ENCODE data around the gene DDO.
A peak's percentile ranks its signal among the peaks of the same experiment; 100 is the strongest.
"Not testable (repeated sequence)": the region's sequence is repeated elsewhere in the genome, so short reads cannot be mapped to it uniquely, and the experiment has no call there.

Gene DDO

GRCh38 chr6:110415086-110415916, at the start of gene DDO:
TSS of gene DDO (minus strand) at chr6:110415575. CDS start at chr6:110413462, 2,113 bp downstream.
- DNase-seq (ENCODE audit: low read depth in 2 of 2): no peak

- DNase-seq (ENCODE audit: low read depth in 2 of 2): no peak
Measured at GRCh38 chr6:110462884-110463481, 47.6 kb upstream of the DDO start.

- no peak for DNase-seq (ENCODE audit: low read depth in 2 of 2)
Measured at GRCh38 chr6:110461376-110461775, 46.0 kb upstream of the DDO start.

GRCh38 chr6:110459137-110459536, 43.8 kb upstream of the DDO start:
- DNase-seq (ENCODE audit: low read depth in 2 of 2): no peak

- no peak for DNase-seq (ENCODE audit: low read depth in 2 of 2)
Measured at GRCh38 chr6:110458476-110458875, 43.1 kb upstream of the DDO start.

GRCh38 chr6:110457567-110458175, 42.3 kb upstream of the DDO start:
- DNase-seq (ENCODE audit: low read depth in 2 of 2): not testable (repeated sequence)

GRCh38 chr6:110456694-110457093, 41.3 kb upstream of the DDO start:
- DNase-seq (ENCODE audit: low read depth in 2 of 2): no peak

- DNase-seq (ENCODE audit: low read depth in 2 of 2): no peak
Measured at GRCh38 chr6:110449541-110449895, 34.1 kb upstream of the DDO start.

- DNase-seq (ENCODE audit: low read depth in 2 of 2): no peak
Measured at GRCh38 chr6:110448846-110449540, 33.6 kb upstream of the DDO start.

- no peak for DNase-seq (ENCODE audit: low read depth in 2 of 2)
Measured at GRCh38 chr6:110447761-110448160, 32.4 kb upstream of the DDO start.

- DNase-seq (ENCODE audit: low read depth in 2 of 2): no peak
Measured at GRCh38 chr6:110446405-110446804, 31.0 kb upstream of the DDO start.

GRCh38 chr6:110440026-110440425, 24.7 kb upstream of the DDO start:
- DNase-seq (ENCODE audit: low read depth in 2 of 2): no peak

GRCh38 chr6:110439356-110439755, 24.0 kb upstream of the DDO start:
- DNase-seq (ENCODE audit: low read depth in 2 of 2): no peak

GRCh38 chr6:110434961-110435602, 19.7 kb upstream of the DDO start:
- DNase-seq (ENCODE audit: low read depth in 2 of 2): no peak

GRCh38 chr6:110432285-110432900, 17.0 kb upstream of the DDO start:
- DNase-seq (ENCODE audit: low read depth in 2 of 2): no peak

GRCh38 chr6:110430741-110431140, 15.4 kb upstream of the DDO start:
- no peak for DNase-seq (ENCODE audit: low read depth in 2 of 2)

GRCh38 chr6:110430236-110430635, 14.9 kb upstream of the DDO start:
- no peak for DNase-seq (ENCODE audit: low read depth in 2 of 2)

GRCh38 chr6:110428153-110428552, 12.8 kb upstream of the DDO start:
- DNase-seq (ENCODE audit: low read depth in 2 of 2): no peak

GRCh38 chr6:110425816-110426215, 10.4 kb upstream of the DDO start:
- DNase-seq (ENCODE audit: low read depth in 2 of 2): no peak

GRCh38 chr6:110422444-110422822, 7.1 kb upstream of the DDO start:
- DNase-seq (ENCODE audit: low read depth in 2 of 2): peak; percentile 8 to 11

- no peak for DNase-seq (ENCODE audit: low read depth in 2 of 2)
Measured at GRCh38 chr6:110421749-110422443, 6.5 kb upstream of the DDO start.

Measured in fibroblast of skin of left biceps (primary cell).